Measurements from ENCODE around the gene PRG3.
"Not testable (repeated sequence)": the region's sequence is repeated elsewhere in the genome, so short reads cannot be mapped to it uniquely, and the experiment has no call there.

The PRG3 gene

GRCh38 chr11:57405271-57405860 lies 24.4 kb upstream of the PRG3 start:
- H3K79me2 ChIP-seq (ENCODE audit: insufficient read depth, low read depth) = no peaks in the 10 kb centered on the region
- no peaks in the 10 kb centered on the region for H4K20me1 ChIP-seq (ENCODE audit: insufficient read depth)
- H3K36me3 ChIP-seq (ENCODE audit: insufficient read depth) = no peaks in the 10 kb centered on the region
- no peak overlapping the region for H2AFZ ChIP-seq (ENCODE audit: low read depth)
- no peaks in the 10 kb centered on the region for H3K27me3 ChIP-seq (ENCODE audit: insufficient read depth, low read depth)
- H3K4me1 ChIP-seq (ENCODE audit: low read depth, poor library complexity, severe bottlenecking) = no peaks in the 10 kb centered on the region
- H3K4me2 ChIP-seq = no peak overlapping the region
- TF ChIP-seq, protein P1, sequence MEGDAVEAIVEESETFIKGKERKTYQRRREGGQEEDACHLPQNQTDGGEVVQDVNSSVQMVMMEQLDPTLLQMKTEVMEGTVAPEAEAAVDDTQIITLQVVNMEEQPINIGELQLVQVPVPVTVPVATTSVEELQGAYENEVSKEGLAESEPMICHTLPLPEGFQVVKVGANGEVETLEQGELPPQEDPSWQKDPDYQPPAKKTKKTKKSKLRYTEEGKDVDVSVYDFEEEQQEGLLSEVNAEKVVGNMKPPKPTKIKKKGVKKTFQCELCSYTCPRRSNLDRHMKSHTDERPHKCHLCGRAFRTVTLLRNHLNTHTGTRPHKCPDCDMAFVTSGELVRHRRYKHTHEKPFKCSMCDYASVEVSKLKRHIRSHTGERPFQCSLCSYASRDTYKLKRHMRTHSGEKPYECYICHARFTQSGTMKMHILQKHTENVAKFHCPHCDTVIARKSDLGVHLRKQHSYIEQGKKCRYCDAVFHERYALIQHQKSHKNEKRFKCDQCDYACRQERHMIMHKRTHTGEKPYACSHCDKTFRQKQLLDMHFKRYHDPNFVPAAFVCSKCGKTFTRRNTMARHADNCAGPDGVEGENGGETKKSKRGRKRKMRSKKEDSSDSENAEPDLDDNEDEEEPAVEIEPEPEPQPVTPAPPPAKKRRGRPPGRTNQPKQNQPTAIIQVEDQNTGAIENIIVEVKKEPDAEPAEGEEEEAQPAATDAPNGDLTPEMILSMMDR (conservative IDR thresholded peaks at IDR 0.05; ENCODE audit: low read depth, low read length) = no peak
- H3K27ac ChIP-seq = no peak overlapping the region
- no peak overlapping the region for H3K4me3 ChIP-seq (IDR thresholded peaks at IDR 0.05; ENCODE audit: insufficient read depth, low read depth, low read length)
- no peak overlapping the region for H3K9ac ChIP-seq

DNA sequence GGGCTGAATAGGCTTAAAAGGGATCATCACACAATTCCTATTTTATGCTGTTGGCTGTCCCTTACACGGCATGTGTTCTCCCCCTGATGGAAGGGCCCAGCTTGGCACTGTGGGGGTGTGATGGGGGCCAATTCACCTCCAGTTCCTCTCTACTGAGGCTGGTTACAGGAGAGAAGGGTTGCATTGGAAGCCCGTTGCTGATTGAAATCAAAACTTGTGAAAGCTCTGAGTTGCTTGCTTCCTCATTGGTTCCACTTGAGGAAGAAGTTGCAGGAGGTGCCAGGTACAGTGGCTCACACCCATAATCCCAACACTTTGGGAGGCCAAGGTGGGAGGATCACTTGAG lies 22.8 kb upstream of the PRG3 start:
- Histone ChIP-seq H3K9ac (no peak overlapping the region), H3K36me3 (ENCODE audit: insufficient read depth) (no peaks in the 10 kb centered on the region), H3K4me1 (ENCODE audit: low read depth, poor library complexity, severe bottlenecking) (no peaks in the 10 kb centered on the region), H3K27ac (no peak overlapping the region), H3K27me3 (ENCODE audit: insufficient read depth, low read depth) (no peaks in the 10 kb centered on the region), H3K4me2 (no peak overlapping the region), H3K4me3 (IDR thresholded peaks at IDR 0.05; ENCODE audit: insufficient read depth, low read depth, low read length) (no peak overlapping the region), H4K20me1 (ENCODE audit: insufficient read depth) (no peaks in the 10 kb centered on the region), H3K79me2 (ENCODE audit: insufficient read depth, low read depth) (no peaks in the 10 kb centered on the region), H2AFZ (ENCODE audit: low read depth) (no peak overlapping the region)
- TF ChIP-seq, protein P1 (conservative IDR thresholded peaks at IDR 0.05; ENCODE audit: low read depth, low read length) = no peak

GRCh38 chr11:57403003-57403801 lies 22.3 kb upstream of the PRG3 start:
- not testable (repeated sequence) for H3K27me3 ChIP-seq (ENCODE audit: insufficient read depth, low read depth); H3K9ac ChIP-seq

GRCh38 chr11:57402188-57403002 lies 21.4 kb upstream of the PRG3 start:
- Histone ChIP-seq H3K4me3 (IDR thresholded peaks at IDR 0.05; ENCODE audit: insufficient read depth, low read depth, low read length) (no peak overlapping the region), H4K20me1 (ENCODE audit: insufficient read depth) (no peaks in the 10 kb centered on the region), H3K79me2 (ENCODE audit: insufficient read depth, low read depth) (no peaks in the 10 kb centered on the region), H3K9ac (no peak overlapping the region), H3K4me2 (no peak overlapping the region), H3K27ac (no peak overlapping the region), H2AFZ (ENCODE audit: low read depth) (no peak overlapping the region), H3K27me3 (ENCODE audit: insufficient read depth, low read depth) (no peaks in the 10 kb centered on the region), H3K36me3 (ENCODE audit: insufficient read depth) (no peaks in the 10 kb centered on the region), H3K4me1 (ENCODE audit: low read depth, poor library complexity, severe bottlenecking) (no peaks in the 10 kb centered on the region)
- TF ChIP-seq, protein P1 (conservative IDR thresholded peaks at IDR 0.05; ENCODE audit: low read depth, low read length) = no peak

More at GRCh38 chr11:57403003-57403801, 22.3 kb upstream of the PRG3 start:
- H3K4me2 ChIP-seq; H3K79me2 ChIP-seq (ENCODE audit: insufficient read depth, low read depth); H3K36me3 ChIP-seq (ENCODE audit: insufficient read depth); H3K27ac ChIP-seq; H4K20me1 ChIP-seq (ENCODE audit: insufficient read depth); H2AFZ ChIP-seq (ENCODE audit: low read depth); H3K4me1 ChIP-seq (ENCODE audit: low read depth, poor library complexity, severe bottlenecking); H3K4me3 ChIP-seq (IDR thresholded peaks at IDR 0.05; ENCODE audit: insufficient read depth, low read depth, low read length): not testable (repeated sequence)
